IMR-90 (cell line): ENCODE data around the gene NUP153. TPM values are rescaled to one million over a fixed set of nuclear protein-coding genes. Genes with fewer than 3 reads are reported as not detected.

Experiments used
- ATAC-seq: fragments of 200-7000 bp; cut with Tn5 transposase; 2 replicates; pipeline ENCODE4 v1.9.1; 2020; ENCODE audit warnings: low read depth, mild to moderate bottlenecking, moderate library complexity
- BruUV-seq: library from RNA; stranded (reverse); fragments of 400-500 nt; replicated peaks from 2 replicates; lab custom pipeline; 2021; lab: Mats Ljungman, UMichigan
- CTCF ChIA-PET: fragments of 300-600 bp; formaldehyde crosslinking; extraction: SDS; loops from one replicate; lab custom pipeline; 2021; ENCODE audit warnings: antibody characterized with exemption; lab: Yijun Ruan, JAX
- POLR2A ChIA-PET: fragments of 300-600 bp; sonication (Branson Sonifier 250); formaldehyde crosslinking; loops from one replicate; lab custom pipeline; 2022; ENCODE audit warnings: antibody characterized with exemption; ENCODE audit not compliant: unreplicated experiment; lab: Charles Lee
- DNase-seq: peaks from one replicate; pipeline ENCODE4 v3.0.0; 2013
- H2AFZ ChIP-seq: replicated peaks from 2 replicates; pipeline ENCODE3; 2013; ENCODE audit warnings: low read length, mild to moderate bottlenecking; ENCODE audit not compliant: poor library complexity
- H2AK5ac ChIP-seq: 2 replicates; pipeline ENCODE4 v1.6.1; 2013; ENCODE audit warnings: low read depth, low read length, inconsistent platforms
- H2AK9ac ChIP-seq: replicated peaks from 2 replicates; pipeline ENCODE3; 2013; ENCODE audit warnings: mild to moderate bottlenecking, low read depth, low read length, moderate library complexity; ENCODE audit not compliant: poor library complexity
- H2BK120ac ChIP-seq: 2 replicates; pipeline ENCODE4 v1.6.1; 2013; ENCODE audit warnings: low read depth, low read length, inconsistent platforms
- H2BK15ac ChIP-seq: 3 replicates; pipeline ENCODE4 v1.6.1; 2013; ENCODE audit warnings: low read depth, low read length, inconsistent platforms
- H2BK20ac ChIP-seq: 2 replicates; pipeline ENCODE4 v1.6.1; 2013; ENCODE audit warnings: low read depth, mild to moderate bottlenecking, inconsistent platforms, low read length, moderate library complexity
- H2BK5ac ChIP-seq: 2 replicates; pipeline ENCODE4 v1.6.1; 2013; ENCODE audit warnings: mild to moderate bottlenecking, low read depth, low read length, inconsistent platforms; ENCODE audit not compliant: poor library complexity, severe bottlenecking
- H3K14ac ChIP-seq: replicated peaks from 2 replicates; pipeline ENCODE4 v1.6.1; 2013; ENCODE audit warnings: low read depth, low read length, inconsistent platforms
- H3K18ac ChIP-seq: 2 replicates; pipeline ENCODE4 v1.6.1; 2013; ENCODE audit warnings: low read depth, low read length, control low read depth
- H3K23ac ChIP-seq: 2 replicates; pipeline ENCODE4 v1.6.1; 2013; ENCODE audit warnings: low read depth, low read length, inconsistent platforms
- H3K27ac ChIP-seq: 2 replicates; pipeline ENCODE4 v1.5.1; 2013; ENCODE audit warnings: mild to moderate bottlenecking, control low read depth, low read length; ENCODE audit not compliant: insufficient read depth
- H3K27me3 ChIP-seq: 2 replicates; pipeline ENCODE4 v1.6.1; 2013; ENCODE audit warnings: low read length; ENCODE audit not compliant: control insufficient read depth, insufficient read depth
- H3K36me3 ChIP-seq: 2 replicates; pipeline ENCODE4 v1.6.1; 2013; ENCODE audit warnings: low read length, mixed read lengths; ENCODE audit not compliant: control insufficient read depth, insufficient read depth
- H3K4ac ChIP-seq: 2 replicates; pipeline ENCODE4 v1.6.1; 2013; ENCODE audit warnings: low read depth, low read length, inconsistent platforms
- H3K4me1 ChIP-seq: 2 replicates; pipeline ENCODE4 v1.6.1; 2013; ENCODE audit warnings: low read length, mixed read lengths; ENCODE audit not compliant: control insufficient read depth, insufficient read depth
- H3K4me2 ChIP-seq: 2 replicates; pipeline ENCODE4 v1.6.1; 2013; ENCODE audit warnings: low read depth, mild to moderate bottlenecking, control low read depth, low read length, moderate library complexity
- H3K4me3 ChIP-seq: 2 replicates; pipeline ENCODE4 v1.5.1; 2013; ENCODE audit warnings: low read depth, mild to moderate bottlenecking, control low read depth, low read length, moderate library complexity; ENCODE audit not compliant: insufficient read depth
- H3K56ac ChIP-seq: 2 replicates; pipeline ENCODE4 v1.6.1; 2013; ENCODE audit warnings: low read length, inconsistent platforms; ENCODE audit not compliant: insufficient read depth; ENCODE audit errors: extremely low read depth
- H3K79me1 ChIP-seq, 2 experiments: 2 replicates each; pipeline ENCODE4 v1.6.1; 2013; ENCODE audit warnings: low read length in 2 of 2, inconsistent platforms in 1 of 2, low read depth in 1 of 2
- H3K9ac ChIP-seq: 2 replicates; pipeline ENCODE4 v1.6.1; 2013; ENCODE audit warnings: low read depth, low read length, control low read depth
- H3K9me1 ChIP-seq: 2 replicates; pipeline ENCODE4 v1.6.1; 2013; ENCODE audit warnings: low read length, inconsistent platforms; ENCODE audit not compliant: insufficient read depth
- H3K9me3 ChIP-seq: 2 replicates; pipeline ENCODE4 v1.6.1; 2013; ENCODE audit warnings: low read length; ENCODE audit not compliant: control insufficient read depth, insufficient read depth
- H4K20me1 ChIP-seq: 2 replicates; pipeline ENCODE4 v1.6.1; 2013; ENCODE audit warnings: low read length, inconsistent platforms; ENCODE audit not compliant: insufficient read depth
- H4K5ac ChIP-seq: 2 replicates; pipeline ENCODE4 v1.6.1; 2013; ENCODE audit warnings: mild to moderate bottlenecking, low read depth, low read length, control low read depth
- H4K8ac ChIP-seq, 2 experiments: 2 replicates each; pipeline ENCODE4 v1.6.1; 2013; ENCODE audit warnings: low read depth in 2 of 2, low read length in 2 of 2, control low read depth in 1 of 2, inconsistent platforms in 1 of 2
- H4K91ac ChIP-seq: 2 replicates; pipeline ENCODE4 v1.6.1; 2013; ENCODE audit warnings: low read depth, low read length, inconsistent platforms; ENCODE audit not compliant: insufficient read depth
- BHLHE40 ChIP-seq: fragments of 150-350 bp; IDR thresholded peaks from 2 replicates; pipeline ENCODE4 v1.6.1; 2016; ENCODE audit warnings: mild to moderate bottlenecking, low read depth, low read length
- CEBPB ChIP-seq: IDR thresholded peaks from 2 replicates; pipeline ENCODE4 v1.6.1; 2012; ENCODE audit warnings: low read depth, low read length, improper control_type of control experiment
- CHD1 ChIP-seq: IDR thresholded peaks from 2 replicates; pipeline ENCODE4 v1.6.1; 2012; ENCODE audit warnings: low read depth, low read length, improper control_type of control experiment
- CTCF ChIP-seq: conservative IDR thresholded peaks from 2 replicates; pipeline ENCODE4 v1.5.1; 2012; ENCODE audit warnings: mild to moderate bottlenecking, low read depth, low read length, improper control_type of control experiment
- ELK1 ChIP-seq: fragments of 150-350 bp; IDR thresholded peaks from 2 replicates; pipeline ENCODE4 v1.6.1; 2016; ENCODE audit warnings: low read depth, mild to moderate bottlenecking, low read length, moderate library complexity, borderline replicate concordance
- FOS ChIP-seq: fragments of 150-350 bp; IDR thresholded peaks from 2 replicates; pipeline ENCODE4 v1.6.1; 2016; ENCODE audit warnings: low read depth, low read length
- MAFK ChIP-seq: IDR thresholded peaks from 2 replicates; pipeline ENCODE4 v1.6.1; 2012; ENCODE audit warnings: low read depth, low read length, improper control_type of control experiment
- MAZ ChIP-seq: IDR thresholded peaks from 2 replicates; pipeline ENCODE4 v1.6.1; 2012; ENCODE audit warnings: low read depth, mild to moderate bottlenecking, low read length, improper control_type of control experiment, moderate library complexity, borderline replicate concordance
- MXI1 ChIP-seq: IDR thresholded peaks from 2 replicates; pipeline ENCODE4 v1.6.1; 2012; ENCODE audit warnings: low read depth, mild to moderate bottlenecking, low read length, moderate library complexity, borderline replicate concordance
- NFE2L2 ChIP-seq: fragments of 150-350 bp; IDR thresholded peaks from 2 replicates; pipeline ENCODE4 v1.6.1; 2016; ENCODE audit warnings: low read depth, mild to moderate bottlenecking, low read length
- POLR2A ChIP-seq: IDR thresholded peaks from 2 replicates; pipeline ENCODE4 v1.6.1; 2012; ENCODE audit warnings: mild to moderate bottlenecking, low read depth, low read length
- RAD21 ChIP-seq: IDR thresholded peaks from 2 replicates; pipeline ENCODE4 v1.6.1; 2012; ENCODE audit warnings: low read length, improper control_type of control experiment
- RCOR1 ChIP-seq: IDR thresholded peaks from 2 replicates; pipeline ENCODE4 v1.6.1; 2012; ENCODE audit warnings: mild to moderate bottlenecking, low read length, improper control_type of control experiment; ENCODE audit not compliant: insufficient replicate concordance
- RFX5 ChIP-seq: IDR thresholded peaks from 2 replicates; pipeline ENCODE4 v1.8.0; 2012; ENCODE audit warnings: low read depth, mild to moderate bottlenecking, low read length, moderate library complexity
- SMC3 ChIP-seq: fragments of 150-350 bp; IDR thresholded peaks from 2 replicates; pipeline ENCODE4 v1.6.1; 2016; ENCODE audit warnings: low read depth, mild to moderate bottlenecking, antibody characterized with exemption, low read length, moderate library complexity
- USF2 ChIP-seq: fragments of 150-350 bp; IDR thresholded peaks from 2 replicates; pipeline ENCODE4 v1.6.1; 2017; ENCODE audit warnings: mild to moderate bottlenecking, antibody characterized with exemption, low read length, low read depth
- WGBS, 2 experiments: methylation state at CpG; one replicate each; pipeline versions ENCODE4 v1.1.5 to v1.1.7; 2013; ENCODE audit warnings: missing lambda C conversion rate in 2 of 2; ENCODE audit not compliant: insufficient read length in 1 of 2; ENCODE audit errors: extremely low coverage in 2 of 2; 5-methylcytosine and 5-hydroxymethylcytosine counted together
- dilution Hi-C: fragments of 300-500 bp; cut with HindIII; formaldehyde crosslinking; loops from one replicate; pipeline ENCODE4 v1.14.3; 2018; ENCODE audit warnings: low sequenced_read_pairs; ENCODE audit not compliant: unreplicated experiment
- in situ Hi-C: fragments of 300-500 bp; cut with MboI; formaldehyde crosslinking; loops from 3 replicates; pipeline ENCODE4 v1.14.3; 2019; ENCODE audit warnings: low sequenced_read_pairs, inconsistent platforms, mixed read lengths
- intact Hi-C: fragments of 100-400 bp; cut with micrococcal nuclease; formaldehyde crosslinking; loops from 2 replicates; pipeline ENCODE4 v1.10.0; 2022
- polyA plus RNA-seq, 3 experiments: library from polyadenylated mRNA; depleted of rRNA; stranded (reverse); fragments of >200 nt; gene quantifications; 2 replicates each; pipeline ENCODE4 v1.2.3, GENCODE V29; 2012; ENCODE audit warnings: low replicate concordance in 1 of 3
- total RNA-seq: library from RNA; depleted of rRNA; stranded (reverse); fragments of >200 nt; gene quantifications from 2 replicates; pipeline ENCODE4 v1.2.3, GENCODE V29; 2012

The NUP153 gene
- total and polyA plus RNA-seq, 2 of the 4 experiments (the other 2 are of a cell fraction): 17.2 to 39.4 TPM

GRCh38 chr6:17580518-17581048, 126.1 kb downstream of the NUP153 start:
- Histone ChIP-seq H3K4ac (no peak overlapping the region), H3K27me3 (no peaks in the 10 kb centered on the region), H3K9ac (no peak overlapping the region), H3K4me3 (peak overlapping the region; percentile 49), H4K8ac (no peak overlapping the region), H3K23ac (no peak overlapping the region), H2BK120ac (no peak overlapping the region), H3K56ac (no peak overlapping the region), H3K14ac (no peak overlapping the region), H3K36me3 (no peaks in the 10 kb centered on the region), H2BK20ac (no peak overlapping the region), H3K4me2 (no peak overlapping the region; the same call in 1 of the 2 replicates), H2AK5ac (no peak overlapping the region), H4K5ac (no peak overlapping the region), H2AFZ (peak overlapping the region; percentile 71), H2BK15ac (no peak overlapping the region), H4K20me1 (no peaks in the 10 kb centered on the region), H3K27ac (no peak overlapping the region), H2AK9ac (no peak overlapping the region), H3K79me1 (no peaks in the 10 kb centered on the region), H3K4me1 (peaks cover 2% of the 10 kb centered on the region; the same call in 1 of the 2 replicates), H4K91ac (no peak overlapping the region), H2BK5ac (no peak overlapping the region), H3K18ac (no peak overlapping the region), H3K9me1 (0 out of 2 replicates have a peak, but pooled peaks cover 2% of the 10 kb centered on the region), H3K9me3 (peaks cover 9% of the 10 kb centered on the region)
- intact Hi-C loops: no loop called here
- dilution Hi-C loops: no loop called here
- peak; percentile 51 for ATAC-seq
- 24% methylated on average over 23 of the region's 53 CpGs; no CpG with 5 or more reads in 1 of the 2 experiments for WGBS, 2 experiments
- TF ChIP-seq SMC3 (no peak), POLR2A (no peak), NFE2L2 (no peak), MAZ (no peak), RAD21 (no peak), MAFK (no peak), USF2 (no peak), CEBPB (no peak), MXI1 (no peak), BHLHE40 (no peak), CHD1 (no peak), CTCF (no peak), ELK1 (no peak), FOS (no peak), RFX5 (no peak), RCOR1 (no peak)
- in situ Hi-C loops: loop anchor here (10.0 kb wide), 1 partner anchor 296 kb away; the partner anchor contains the start of gene RBM24
- BruUV-seq: no TSS peak
- no peak for DNase-seq
- POLR2A ChIA-PET: no interaction called here
- CTCF ChIA-PET: interaction anchor here (0.6 kb wide), 1 partner anchor 37 kb away, joined by 10 read pairs; no protein-coding TSS in a partner anchor
